Kidney (tissue), 22 donors: ENCODE data around the gene SP9. TPM values are rescaled to one million over a fixed set of nuclear protein-coding genes. Genes with fewer than 3 reads are reported as not detected.

Experiments used
- DNase-seq, 5 donors: peaks; one replicate each; pipeline ENCODE4 v3.0.0-alpha.2; 2013 to 2020
- FAIRE-seq: peaks from 2 replicates; lab custom pipeline; 2012; peaks lifted over from hg19 to GRCh38; lab: Jason Lieb, UNC
- H3K27ac ChIP-seq, 2 donors: one replicate each; pipeline ENCODE4 v1.7.0; 2013; ENCODE audit warnings: low read depth in 2 of 2, low read length in 2 of 2, inconsistent platforms in 1 of 2
- H3K27me3 ChIP-seq: one replicate; pipeline ENCODE4 v1.7.1; 2013; ENCODE audit warnings: low read length, inconsistent platforms; ENCODE audit not compliant: control insufficient read depth, insufficient read depth
- H3K36me3 ChIP-seq, 3 donors: one replicate each; pipeline versions ENCODE4 v1.7.0 to v1.7.1; 2013; ENCODE audit warnings: low read length in 3 of 3, control low read depth in 1 of 3, inconsistent platforms in 1 of 3; ENCODE audit not compliant: insufficient read depth in 3 of 3, control insufficient read depth in 2 of 3
- H3K4me1 ChIP-seq, 3 donors: one replicate each; pipeline versions ENCODE4 v1.7.0 to v1.7.1; 2013; ENCODE audit warnings: low read length in 3 of 3, inconsistent platforms in 1 of 3, low read depth in 1 of 3; ENCODE audit not compliant: control insufficient read depth in 2 of 3, insufficient read depth in 2 of 3
- H3K4me3 ChIP-seq, 3 donors: one replicate each; pipeline versions ENCODE4 v1.7.0 to v1.8.1; 2013; ENCODE audit warnings: low read length in 3 of 3, control low read depth in 1 of 3, inconsistent platforms in 1 of 3
- H3K9ac ChIP-seq, 3 donors: one replicate each; pipeline versions ENCODE4 v1.7.0 to v1.7.1; 2013; ENCODE audit warnings: low read length in 3 of 3, control low read depth in 1 of 3, inconsistent platforms in 1 of 3
- H3K9me3 ChIP-seq, 3 donors: one replicate each; pipeline versions ENCODE4 v1.7.0 to v1.7.1; 2013; ENCODE audit warnings: low read length in 3 of 3, control low read depth in 1 of 3, inconsistent platforms in 1 of 3; ENCODE audit not compliant: control insufficient read depth in 2 of 3, insufficient read depth in 1 of 3
- CTCF ChIP-seq: IDR thresholded peaks from 3 replicates; pipeline ENCODE4 v1.5.1; 2012; ENCODE audit warnings: mild to moderate bottlenecking, moderate library complexity, borderline replicate concordance; ENCODE audit not compliant: insufficient read depth; ENCODE audit errors: extremely low read depth
- intact Hi-C: fragments of 100-400 bp; cut with DNase I; formaldehyde crosslinking; loops from one replicate; pipeline ENCODE4 v1.11.1; 2022
- long read RNA-seq, 10 donors: library from polyadenylated mRNA in 1 of 10; unstranded in 1 of 10; transcript quantifications; one replicate each; pipeline ENCODE4 v2.0.0 and lab custom pipeline, GENCODE V29; 2021 to 2026
- polyA plus RNA-seq: library from polyadenylated mRNA; stranded (reverse); fragments of 350-450 nt; fragmentation: Illumina TruSeq; extraction: RNeasy Lipid Tissue Mini Kit (QIAGEN cat#74804); gene quantifications from one replicate; pipeline ENCODE4 v1.2.3, GENCODE V29; 2014; ENCODE audit warnings: low read depth, low replicate concordance; ENCODE audit not compliant: insufficient read depth
- total RNA-seq: library from RNA; stranded (reverse); fragmentation: NEBNext Ultra II Directional; extraction: Animal tissue kit (Norgen Biotek cat#: 25700); gene quantifications from one replicate; pipeline ENCODE4 v1.2.1, GENCODE V29; 2021
- donor health status: control.
- donor health status: control.
- donor health status: control.
- donor health status: control.
- donor health status: control.
- donor health status: DM: yes; HTN: yes; CAD: no.
- donor health status: Normal renal cell carcinoma (clear cell type).

Gene SP9
- not detected for total RNA-seq
- not detected for polyA plus RNA-seq
- long read RNA-seq, donor 1, result 0 reads
- long read RNA-seq, donor 2, result 0 reads
- long read RNA-seq, donor 3, result 0 reads
- long read RNA-seq, donor 4, result 0 reads
- long read RNA-seq, donor 5, result 0 reads
- long read RNA-seq, donor 6, result 0 reads
- long read RNA-seq, donor 7, result 0 reads
- long read RNA-seq, donor 8, result 0 reads
- long read RNA-seq, donor 9, result 0 reads
- long read RNA-seq, donor 10, result 0 reads

GRCh38 chr2:174334781-174335251 lies at the start of gene SP9:
Gene SP9, plus strand, starts transcription at chr2:174334954. Its CDS starts 139 bp downstream, at chr2:174335093.
- no peaks in the 10 kb centered on the region for H3K36me3 ChIP-seq
- peaks cover 77% of the 10 kb centered on the region for H3K27me3 ChIP-seq
- H3K27ac ChIP-seq, result no peak within 1 kb of the TSS
- no peaks in the 10 kb centered on the region for H3K9me3 ChIP-seq
- peaks cover 0 to 11% (median 0%) of the 10 kb centered on the region in 3 donors for H3K4me1 ChIP-seq
- intact Hi-C loops, result no loop called here
- no peak for TF ChIP-seq CTCF
- no peak for FAIRE-seq
- no peak within 1 kb of the TSS for H3K4me3 ChIP-seq
- H3K9ac ChIP-seq, result no peak within 1 kb of the TSS
- DNase-seq, result peak in 4 of 5 donors; percentile 78 to 87 (median 84)

GRCh38 chr2:174286172-174286571 lies 48.6 kb upstream of the SP9 start:
- FAIRE-seq (no peak), DNase-seq (no peak)
- intact Hi-C loops, result no loop called here

GRCh38 chr2:174292908-174293307 lies 41.8 kb upstream of the SP9 start:
- H3K4me1 ChIP-seq, result no peaks in the 10 kb centered on the region
- no peak for FAIRE-seq
- DNase-seq, result no peak
- H3K9ac ChIP-seq, result no peak overlapping the region
- H3K36me3 ChIP-seq, result no peaks in the 10 kb centered on the region
- intact Hi-C loops, result no loop called here
- no peak overlapping the region for H3K27ac ChIP-seq
- H3K27me3 ChIP-seq, result no peaks in the 10 kb centered on the region
- no peak for TF ChIP-seq CTCF
- peaks cover 0 to 5% (median 0%) of the 10 kb centered on the region in 3 donors for H3K9me3 ChIP-seq
- no peak overlapping the region for H3K4me3 ChIP-seq

More at GRCh38 chr2:174286172-174286571, 48.6 kb upstream of the SP9 start:
- Histone ChIP-seq H3K27ac (no peak overlapping the region), H3K9ac (no peak overlapping the region), H3K9me3 (no peaks in the 10 kb centered on the region), H3K4me1 (no peaks in the 10 kb centered on the region), H3K27me3 (no peaks in the 10 kb centered on the region), H3K36me3 (no peaks in the 10 kb centered on the region), H3K4me3 (no peak overlapping the region)
- no peak for TF ChIP-seq CTCF
